NCI-H1092 treated with DMSO at 0.1 percent for 48 hours (cell line): Measurements from ENCODE around the gene DIO1.
"Not testable (repeated sequence)": the region's sequence is repeated elsewhere in the genome, so short reads cannot be mapped to it uniquely, and the experiment has no call there.

Source experiments
- DNase-seq: peaks from one replicate; lab custom pipeline; 2025; lab: John Stamatoyannopoulos, UW

Gene DIO1

DNA sequence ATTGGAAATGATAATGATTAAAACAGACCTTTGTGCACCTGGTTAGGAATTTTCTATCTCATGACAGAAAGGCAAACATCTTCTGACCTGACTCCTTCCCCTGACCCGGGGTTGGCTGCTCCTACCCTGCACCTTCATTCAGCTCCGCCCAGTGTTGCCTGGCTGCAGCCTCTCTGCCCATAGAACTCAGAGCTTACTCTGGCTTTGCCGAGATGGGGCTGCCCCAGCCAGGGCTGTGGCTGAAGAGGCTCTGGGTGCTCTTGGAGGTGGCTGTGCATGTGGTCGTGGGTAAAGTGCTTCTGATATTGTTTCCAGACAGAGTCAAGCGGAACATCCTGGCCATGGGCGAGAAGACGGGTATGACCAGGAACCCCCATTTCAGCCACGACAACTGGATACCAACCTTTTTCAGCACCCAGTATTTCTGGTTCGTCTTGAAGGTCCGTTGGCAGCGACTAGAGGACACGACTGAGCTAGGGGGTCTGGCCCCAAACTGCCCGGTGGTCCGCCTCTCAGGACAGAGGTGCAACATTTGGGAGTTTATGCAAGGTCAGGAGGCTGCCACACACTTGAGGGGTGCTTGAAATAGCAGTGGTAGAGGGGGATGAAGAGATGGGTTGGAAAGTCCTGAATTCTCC lies at the start of gene DIO1:
Gene DIO1, plus strand, starts transcription at position 189 of the 638 bp plus-strand sequence. Its CDS starts 24 bp downstream, at position 213.
- no peak for DNase-seq

DNA sequence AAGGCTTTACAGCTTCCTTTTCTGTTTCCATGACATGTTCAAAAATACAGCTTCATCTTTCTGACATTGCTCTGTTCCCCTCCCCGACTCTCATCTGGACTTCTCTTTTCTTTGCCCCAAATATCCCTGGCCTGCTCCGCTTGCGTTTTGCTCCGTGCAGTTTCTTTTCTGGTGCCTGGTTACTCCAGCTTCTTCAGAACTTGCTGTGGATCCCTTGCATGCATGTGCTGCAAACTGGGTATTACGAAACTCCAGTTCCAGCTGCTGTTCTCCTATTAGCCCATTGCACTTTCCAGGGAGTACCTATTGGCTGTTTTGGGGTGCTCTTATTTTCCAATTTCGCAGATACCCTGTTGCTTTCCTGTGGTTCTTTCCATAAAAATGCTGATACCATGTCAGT lies 46.0 kb upstream of the DIO1 start:
- no peak for DNase-seq

DNA sequence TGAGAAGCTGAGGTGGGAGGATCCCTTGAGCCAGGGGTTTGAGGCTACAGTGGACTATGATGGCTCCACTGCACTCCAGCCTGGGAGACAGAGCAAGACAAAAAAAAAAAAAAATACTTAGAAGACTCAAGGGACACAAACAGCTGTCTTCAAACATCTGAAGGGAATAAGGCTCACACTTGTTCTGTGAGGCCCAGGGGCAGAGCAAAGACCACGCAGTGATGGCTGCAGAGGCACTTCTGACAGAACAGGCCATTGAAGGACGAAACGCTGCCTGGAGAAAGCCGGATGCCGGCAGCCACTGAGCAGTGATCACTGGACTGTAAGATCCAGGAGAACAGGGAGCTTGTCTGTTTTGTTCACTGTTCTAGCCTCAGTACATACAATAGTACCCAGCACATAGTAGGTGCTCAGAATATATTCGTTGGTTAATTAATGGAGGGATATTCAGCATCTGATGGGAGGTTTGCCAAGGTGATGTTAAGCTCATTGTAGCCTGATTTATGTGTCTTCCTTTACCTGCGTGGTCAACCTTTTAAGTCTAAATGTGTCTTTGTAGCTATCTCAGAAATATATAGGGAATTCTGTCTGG lies 43.8 kb upstream of the DIO1 start:
- no peak for DNase-seq

DNA sequence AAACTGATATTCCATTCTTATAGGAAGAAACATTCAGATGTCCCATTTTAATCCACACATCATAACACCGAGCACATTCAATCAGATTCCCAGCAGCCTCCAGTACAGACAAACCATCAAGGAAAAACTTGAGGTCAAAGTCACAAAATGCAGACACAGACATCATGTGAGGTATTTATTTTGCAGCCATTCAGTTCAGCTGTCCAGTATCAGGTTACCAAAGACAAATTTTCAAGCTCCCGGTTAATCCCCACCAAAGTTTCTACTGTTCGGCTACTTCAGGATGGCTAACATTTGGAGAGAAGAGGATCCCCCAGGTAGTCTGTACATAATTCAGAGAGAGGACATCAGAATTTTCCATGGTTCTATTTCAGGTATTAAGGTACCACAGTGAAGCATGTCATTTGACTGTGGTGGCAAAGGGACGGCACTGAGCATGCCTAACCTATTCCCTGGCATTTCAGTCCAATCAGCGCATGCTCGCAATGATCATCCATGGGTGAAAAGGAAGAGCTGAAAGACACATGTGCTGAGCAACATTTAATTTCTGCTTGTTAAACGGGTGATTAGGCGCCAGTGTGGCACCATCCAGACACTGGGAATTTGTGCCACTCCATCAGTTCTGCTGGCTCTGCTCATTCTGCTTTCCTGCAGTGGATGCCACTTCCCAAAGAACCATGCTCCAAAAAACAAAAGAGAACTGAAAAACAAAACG lies 42.3 kb upstream of the DIO1 start:
- DNase-seq, result no peak

DNA sequence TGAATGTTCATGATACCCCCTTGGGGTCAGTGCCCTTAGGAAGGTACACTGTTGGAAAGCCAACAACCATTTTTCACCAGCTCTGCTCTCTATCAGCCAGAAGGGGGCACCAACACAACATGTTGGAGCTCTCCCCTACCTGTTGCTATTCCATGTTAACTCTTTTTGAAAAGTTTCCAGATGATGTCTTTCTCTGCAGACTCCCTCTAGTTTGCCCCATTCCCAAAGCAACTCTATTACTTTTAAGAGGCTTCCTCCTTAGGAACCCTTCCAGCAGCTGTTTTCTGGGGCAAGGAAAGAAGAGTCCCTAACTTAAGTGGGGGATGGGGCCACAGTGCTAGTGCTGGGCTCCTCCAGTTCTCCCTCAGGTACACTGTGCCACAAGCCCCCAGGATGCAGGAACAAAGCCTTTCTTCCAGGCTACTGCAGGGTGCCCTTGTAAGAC lies 33.0 kb upstream of the DIO1 start:
- DNase-seq, result peak; percentile 23

DNA sequence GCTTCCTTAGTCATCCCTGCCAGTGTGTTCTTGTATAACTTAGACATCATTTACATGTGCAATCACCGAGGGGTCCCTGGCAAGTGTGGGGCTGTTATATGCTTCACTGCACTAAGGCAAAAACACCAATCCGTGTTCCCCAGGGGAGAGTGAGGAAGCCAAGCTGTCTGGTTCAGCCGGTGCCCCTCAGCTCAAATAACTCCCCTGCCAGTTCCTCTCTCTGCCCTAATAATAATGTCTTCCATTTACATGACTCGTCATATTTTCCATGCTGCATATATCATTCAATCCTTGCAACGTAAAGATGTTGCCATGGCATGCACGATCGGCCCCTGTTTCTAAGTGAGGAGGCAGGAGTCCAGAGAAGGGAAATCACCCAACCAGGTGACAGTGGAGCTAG lies 31.5 kb upstream of the DIO1 start:
- peak; percentile 1 for DNase-seq

DNA sequence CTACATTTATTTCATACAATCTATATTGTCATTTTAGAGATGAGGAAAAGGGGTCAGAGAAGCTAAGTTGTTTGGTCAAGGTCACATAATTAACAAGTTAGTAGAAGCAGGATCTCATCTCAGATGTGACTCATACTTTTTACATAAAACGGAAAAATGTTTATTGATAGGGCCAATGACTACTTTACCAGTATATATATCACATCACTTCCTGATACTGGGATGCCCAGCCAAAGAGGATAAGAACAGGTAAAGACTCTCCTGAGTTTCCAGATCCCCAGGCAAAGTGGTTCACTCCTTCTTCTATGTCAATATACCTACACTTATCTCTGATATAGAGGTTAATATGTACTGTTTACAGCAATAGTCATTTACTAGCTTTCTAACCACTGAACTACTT lies 25.4 kb upstream of the DIO1 start:
- DNase-seq, result no peak

DNA sequence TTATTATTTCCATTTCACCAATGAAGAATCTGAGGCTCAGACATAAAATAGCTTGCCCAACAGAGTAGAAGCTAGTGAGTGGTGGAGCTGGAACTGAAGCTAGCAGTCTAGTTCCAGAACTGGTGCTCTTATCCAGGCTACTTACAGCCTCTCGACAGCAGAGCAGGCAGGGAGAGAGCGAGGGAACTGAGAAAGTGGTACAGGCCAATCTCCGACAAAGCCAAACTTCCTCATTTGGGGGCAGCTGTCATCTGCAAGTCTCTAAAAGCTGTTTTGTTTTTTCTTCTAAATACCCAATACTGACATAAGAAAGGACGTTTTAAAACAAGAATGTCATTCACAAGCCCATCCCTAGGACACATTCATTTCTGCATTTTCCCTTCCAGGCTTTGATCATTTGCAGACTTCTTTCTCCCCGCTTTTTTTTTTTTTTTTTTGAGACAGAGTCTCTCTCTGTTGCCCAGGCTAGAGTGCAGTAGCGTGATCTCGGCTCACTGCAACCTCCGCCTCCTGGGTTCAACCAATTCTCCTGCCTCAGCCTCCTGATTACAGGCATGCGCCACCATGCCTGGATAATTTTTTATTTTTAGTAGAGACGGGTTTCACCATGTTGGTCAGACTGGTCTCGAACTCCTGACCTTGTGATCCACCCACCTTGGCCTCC lies 24.4 kb upstream of the DIO1 start:
- DNase-seq, result no peak

DNA sequence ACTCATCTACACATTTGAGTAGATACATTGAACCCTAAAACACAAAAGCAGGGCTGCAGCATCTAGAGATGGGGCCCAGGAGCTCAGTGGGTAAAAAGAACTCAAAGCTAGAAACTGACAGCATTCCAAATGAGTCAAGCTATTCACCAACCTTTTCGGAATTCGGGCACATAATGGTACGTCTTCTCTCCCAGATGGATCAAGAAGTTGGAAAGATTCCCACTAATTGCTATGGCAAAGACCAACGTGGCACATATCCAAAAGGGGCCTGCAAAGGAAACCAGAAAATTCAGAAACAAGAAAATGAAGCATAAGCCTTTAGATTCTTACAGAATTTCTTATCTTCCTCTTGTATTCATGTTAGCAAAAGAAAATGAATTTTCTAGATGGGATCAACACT lies 22.8 kb upstream of the DIO1 start:
- no peak for DNase-seq

DNA sequence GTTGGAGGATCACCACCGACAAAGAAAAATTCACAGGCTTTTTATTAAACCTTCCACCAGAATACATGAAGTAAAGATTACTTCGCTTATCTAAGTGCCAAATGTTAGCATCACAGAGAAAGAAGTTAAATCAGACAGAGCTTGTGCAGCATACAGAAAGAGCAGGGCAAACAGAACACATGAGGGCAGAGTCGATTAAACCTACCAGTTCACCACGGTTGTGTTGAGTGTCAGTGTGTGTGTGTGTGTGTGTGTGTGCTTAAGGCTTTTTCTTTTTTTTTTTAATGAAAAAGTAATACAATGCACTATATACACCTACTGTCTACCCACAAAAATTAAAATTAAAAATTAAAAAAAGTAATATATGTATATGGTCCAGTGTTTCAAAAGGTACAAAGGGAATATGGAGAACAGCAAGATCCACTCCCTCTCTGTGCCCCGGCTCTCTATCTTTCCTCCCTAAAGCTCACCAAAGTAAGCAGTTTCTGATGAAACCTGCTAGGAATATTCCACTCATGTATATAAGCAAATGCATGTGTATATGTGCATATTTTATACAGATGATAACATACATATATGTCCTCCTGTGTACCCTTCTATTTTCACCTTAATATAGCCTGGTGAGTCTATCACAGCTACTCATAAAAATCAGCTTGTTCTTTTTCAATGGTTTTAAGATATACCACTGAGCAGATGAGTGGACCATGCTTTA lies 22.1 kb upstream of the DIO1 start:
- DNase-seq, result no peak

DNA sequence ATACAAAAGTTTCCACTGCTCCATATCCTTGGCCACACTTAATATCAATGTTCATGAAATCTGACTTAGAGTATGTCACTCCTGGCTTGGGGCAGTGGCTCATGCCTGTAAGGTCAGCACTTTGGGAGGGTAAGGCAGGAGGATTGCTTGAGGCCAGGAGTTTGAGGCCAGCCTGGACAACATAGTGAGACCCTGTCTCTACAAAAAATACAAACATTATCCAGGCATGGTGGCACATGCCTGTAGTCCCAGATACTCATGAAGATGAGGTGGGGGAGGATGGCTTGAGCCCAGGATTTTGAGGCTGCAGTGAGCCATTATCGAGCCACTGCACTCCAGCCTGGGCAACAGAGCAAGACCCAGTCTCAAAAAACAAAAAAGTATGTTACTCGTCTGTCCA lies 18.8 kb upstream of the DIO1 start:
- DNase-seq, result not testable (repeated sequence)

DNA sequence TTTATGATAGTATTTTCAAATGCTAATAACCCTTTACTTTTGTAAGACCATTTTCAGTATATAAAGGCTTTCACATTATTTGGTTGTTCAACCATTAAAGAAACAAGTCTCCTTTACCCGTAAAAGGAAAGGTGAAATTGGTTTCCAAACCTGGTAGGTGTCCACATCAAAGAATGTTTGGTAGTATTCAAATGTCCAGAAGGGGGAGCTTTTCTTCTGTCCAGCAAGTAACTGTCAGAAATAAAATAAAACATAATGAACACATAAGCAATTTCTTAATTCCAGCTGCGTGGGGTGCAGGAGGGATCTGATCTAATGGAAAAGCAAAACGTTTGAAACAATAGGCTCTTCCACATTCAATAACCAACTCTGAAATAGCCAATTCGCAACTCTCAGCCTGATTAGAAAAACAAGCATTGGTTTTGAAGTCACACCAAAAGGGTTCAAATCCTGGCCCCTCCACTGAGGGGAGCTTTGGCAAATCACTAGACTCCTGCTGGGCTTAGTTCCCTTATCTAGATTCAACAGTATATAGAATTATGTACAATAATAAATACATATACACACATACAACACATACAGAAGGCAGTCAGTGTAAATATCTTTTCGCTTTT lies 15.4 kb upstream of the DIO1 start:
- peak; percentile 52 for DNase-seq

DNA sequence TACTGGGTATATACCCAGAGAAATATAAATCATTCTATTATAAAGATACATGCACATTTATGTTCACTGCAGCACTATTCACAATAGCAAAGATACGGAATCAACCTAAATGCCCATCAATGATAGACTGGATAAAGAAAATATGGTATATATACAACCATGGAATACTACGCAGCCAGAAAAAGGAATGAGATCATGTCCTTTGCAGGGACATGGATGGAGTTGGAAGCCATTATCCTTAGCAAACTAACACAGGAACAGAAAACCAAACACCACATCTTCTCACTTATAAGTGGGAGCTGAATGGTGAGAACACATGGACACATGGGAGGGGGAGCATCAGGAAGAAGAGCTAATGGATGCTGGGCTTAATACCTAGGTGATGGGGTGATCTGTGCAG lies 12.1 kb upstream of the DIO1 start:
- DNase-seq, result not testable (repeated sequence)

DNA sequence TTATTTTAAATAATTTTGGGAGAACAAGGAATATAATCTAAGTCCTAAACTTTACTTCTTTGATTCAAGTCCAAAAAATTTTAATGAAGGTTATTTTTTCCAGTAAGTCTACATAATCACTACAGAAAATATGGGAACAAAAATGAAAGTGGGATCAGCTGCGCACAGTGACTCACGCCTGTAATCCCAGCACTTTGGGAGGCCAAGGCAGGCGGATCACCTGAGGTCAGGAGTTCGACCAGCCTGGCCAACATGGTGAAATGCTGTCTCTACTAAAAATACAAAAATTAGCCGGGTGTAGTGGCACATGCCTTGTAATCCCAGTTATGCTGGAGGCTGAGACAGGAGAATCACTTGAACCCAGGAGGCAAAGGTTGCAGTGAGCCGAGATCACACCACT lies 10.4 kb upstream of the DIO1 start:
- DNase-seq, result not testable (repeated sequence)

DNA sequence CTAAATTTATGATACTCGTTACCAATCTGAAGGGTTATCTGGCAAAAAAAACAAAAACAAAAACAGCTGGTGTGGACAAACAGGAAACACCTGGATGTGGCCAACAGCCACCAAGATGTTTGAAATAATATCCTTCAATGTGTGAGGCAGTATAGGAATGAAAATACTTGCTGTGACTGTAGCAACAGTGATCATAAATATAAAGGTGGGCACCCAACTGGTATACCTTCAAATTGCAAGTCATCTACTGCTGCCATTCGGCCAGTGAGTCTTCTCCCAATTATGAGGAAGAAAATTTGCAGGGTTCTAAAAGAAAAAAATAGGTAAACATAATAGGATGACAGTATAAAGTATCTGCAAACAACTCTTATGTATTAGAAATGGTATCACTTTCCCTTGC lies 5.3 kb upstream of the DIO1 start:
- no peak for DNase-seq

DNA sequence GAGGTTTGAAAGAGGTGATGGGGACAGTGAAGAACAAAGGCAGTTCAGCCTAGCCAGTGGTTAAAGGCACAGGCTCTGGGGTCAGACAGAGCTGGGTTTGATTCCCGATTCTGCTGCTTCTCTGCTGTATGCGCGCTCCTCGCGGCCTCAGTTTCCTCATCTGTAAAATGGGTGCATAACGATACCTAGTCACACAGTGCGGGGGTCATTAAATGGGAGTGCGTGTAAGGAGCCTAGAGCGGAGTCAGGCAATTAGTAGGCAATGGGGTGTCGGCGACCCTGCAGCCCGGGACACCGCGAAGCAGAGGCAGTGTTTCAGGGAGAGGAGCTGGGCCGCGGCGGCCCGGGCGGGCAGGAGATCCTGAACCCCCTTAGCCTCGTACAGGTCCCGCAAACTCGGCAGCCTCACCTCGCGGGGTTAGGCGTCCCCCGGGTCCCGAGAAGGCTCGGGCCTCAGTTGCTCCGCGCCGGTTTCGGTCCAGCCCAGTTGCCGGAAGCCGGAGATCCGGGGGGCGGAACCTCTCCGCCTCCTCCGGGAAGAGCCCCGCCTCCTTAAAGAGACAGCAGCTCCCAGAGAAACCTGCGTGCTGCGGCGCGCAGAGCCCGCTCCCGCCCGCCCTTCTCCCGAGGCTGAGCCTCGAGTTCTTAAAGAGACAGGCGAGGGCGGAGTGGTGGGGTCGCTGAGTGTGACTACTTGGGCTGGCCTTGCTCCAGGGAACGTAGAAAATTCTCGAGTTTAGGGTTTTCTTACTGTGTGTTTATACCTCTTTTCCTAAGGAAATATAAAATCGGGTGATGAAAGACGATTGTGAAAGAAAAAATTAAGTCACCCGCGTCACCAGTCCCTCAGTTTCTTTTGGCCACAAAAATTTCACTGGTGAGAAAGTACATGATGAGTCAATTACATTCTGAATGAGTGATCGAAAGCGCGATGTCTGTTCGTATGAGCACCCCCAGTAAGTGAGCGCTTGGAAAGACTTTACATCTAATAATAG lies 4.4 kb upstream of the DIO1 start, which contains the start of gene YIPF1:
Gene YIPF1, minus strand, starts transcription at position 494 of the 995 bp plus-strand sequence. CDS start 860 bp downstream, outside the sequence.
- peak; percentile 66 for DNase-seq

DNA sequence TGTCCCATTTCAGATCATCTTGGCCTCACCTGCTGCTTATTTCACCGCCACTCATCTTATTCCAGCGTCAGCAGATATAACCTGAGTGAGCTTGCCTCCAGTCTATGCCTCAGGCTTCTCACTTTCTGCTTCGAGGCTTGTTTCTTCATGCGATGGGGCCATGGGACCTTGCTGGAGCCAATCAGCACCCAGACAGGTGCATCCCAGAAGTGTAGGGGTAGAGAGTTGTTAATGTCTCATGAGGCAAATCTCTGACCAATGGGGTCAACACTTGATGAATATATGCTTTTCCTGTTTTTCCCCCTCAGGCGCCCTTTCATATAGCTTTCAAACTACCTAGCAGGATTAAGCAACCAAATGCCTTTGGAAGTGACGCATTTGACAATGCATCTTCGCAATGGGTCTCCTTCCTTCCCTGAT lies 3.5 kb upstream of the DIO1 start:
- DNase-seq, result no peak

DNA sequence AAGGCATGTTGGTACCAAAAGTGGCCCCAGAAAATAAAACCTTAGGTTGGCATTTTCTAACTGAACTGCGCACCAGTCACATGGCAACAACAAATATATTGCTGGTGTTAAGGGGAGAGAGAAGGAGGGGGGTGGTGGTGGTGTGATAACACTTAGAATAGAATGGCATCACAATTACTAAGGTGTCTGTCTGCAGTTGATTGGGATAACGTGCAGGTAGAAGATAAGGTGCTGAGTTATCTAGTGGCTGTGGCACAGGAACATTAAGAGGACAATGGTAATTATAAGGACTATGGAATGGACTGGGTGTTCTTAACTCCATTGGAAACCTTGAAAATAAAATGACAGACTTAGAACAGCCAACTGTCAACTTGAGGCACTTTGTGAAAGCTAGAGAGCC lies 3.0 kb upstream of the DIO1 start:
- no peak for DNase-seq

DNA sequence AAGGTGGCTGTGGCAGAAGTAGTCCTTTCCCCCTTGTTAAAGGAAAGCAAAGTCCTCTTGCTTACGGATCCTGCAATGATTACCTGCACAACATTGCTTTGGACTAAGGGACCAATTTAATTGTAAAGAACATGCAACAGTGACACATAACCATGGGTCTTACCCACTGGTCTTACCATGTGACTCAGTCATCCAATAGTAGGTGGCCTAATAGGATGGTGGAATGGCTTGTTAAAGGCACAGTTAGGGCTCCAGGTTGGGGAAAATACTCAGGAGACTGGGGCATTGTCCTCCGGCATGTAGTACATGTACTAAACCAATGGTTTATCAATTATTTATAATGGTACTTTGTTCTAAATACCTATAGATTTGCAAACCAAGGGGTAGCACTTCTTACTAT lies 2.3 kb upstream of the DIO1 start:
- no peak for DNase-seq

DNA sequence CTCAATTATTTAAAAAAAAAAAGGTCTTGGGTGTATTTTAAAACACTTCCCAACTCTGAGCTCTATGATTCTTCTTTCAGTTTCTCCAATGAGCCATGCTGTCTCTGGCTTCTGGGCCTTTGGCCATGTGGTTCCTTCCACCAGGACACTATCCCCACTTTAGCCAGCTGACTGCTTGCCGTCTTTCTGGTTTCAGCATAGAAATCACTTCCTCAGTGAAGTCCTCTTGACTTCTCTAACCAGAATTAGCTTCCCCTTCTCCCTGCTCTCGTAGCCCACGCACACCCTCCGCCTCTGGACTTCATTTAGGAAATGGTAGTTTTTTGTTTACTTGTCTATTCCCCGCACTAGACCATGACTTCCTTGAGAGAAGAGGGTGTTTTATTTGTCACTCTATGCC lies 1.1 kb upstream of the DIO1 start:
- no peak for DNase-seq
